CD4-positive, alpha-beta T cell treated with Interferon alpha-2 for 1 hour (primary cell): ENCODE measurements around the gene FAAP100.
A peak's percentile ranks its signal among the peaks of the same experiment; 100 is the strongest.

ENCODE experiments used
- DNase-seq, 2 donors: peaks; one replicate each; pipeline ENCODE4 v3.0.0-alpha.2; 2020 to 2022

FAAP100 gene

GRCh38 chr17:81551458-81552243 is 502 bp downstream of the FAAP100 start:
- DNase-seq: peak in 1 of 2 donors; percentile 12

- DNase-seq: no peak
Measured at GRCh38 chr17:81550830-81551457, 1.2 kb downstream of the FAAP100 start.

- DNase-seq: no peak
Measured at GRCh38 chr17:81550285-81550684, 1.9 kb downstream of the FAAP100 start.

GRCh38 chr17:81549826-81550225 is 2.3 kb downstream of the FAAP100 start:
- DNase-seq: no peak

- DNase-seq: no peak
Measured at GRCh38 chr17:81549031-81549557, 3.1 kb downstream of the FAAP100 start.

- DNase-seq: no peak
Measured at GRCh38 chr17:81547614-81547982, 4.6 kb downstream of the FAAP100 start.

- DNase-seq: no peak
Measured at GRCh38 chr17:81546906-81547613, 5.1 kb downstream of the FAAP100 start.

GRCh38 chr17:81545160-81545949 is 6.8 kb downstream of the FAAP100 start:
- no peak for DNase-seq

GRCh38 chr17:81544281-81544974 is 7.7 kb downstream of the FAAP100 start:
- DNase-seq: no peak

- no peak for DNase-seq
Measured at GRCh38 chr17:81543756-81544155, 8.4 kb downstream of the FAAP100 start.

- no peak for DNase-seq
Measured at GRCh38 chr17:81543339-81543675, 8.8 kb downstream of the FAAP100 start.

- no peak for DNase-seq
Measured at GRCh38 chr17:81542431-81543338, 9.5 kb downstream of the FAAP100 start.

GRCh38 chr17:81541123-81541522 is 11.0 kb downstream of the FAAP100 start:
- no peak for DNase-seq

- no peak for DNase-seq
Measured at GRCh38 chr17:81540676-81541027, 11.5 kb downstream of the FAAP100 start.

GRCh38 chr17:81539961-81540675 is 12.0 kb downstream of the FAAP100 start:
- DNase-seq: no peak

GRCh38 chr17:81539571-81539900 is 12.6 kb downstream of the FAAP100 start:
- DNase-seq: no peak

- no peak for DNase-seq
Measured at GRCh38 chr17:81538651-81539570, 13.2 kb downstream of the FAAP100 start.

- DNase-seq: no peak
Measured at GRCh38 chr17:81537856-81538555, 14.1 kb downstream of the FAAP100 start.

- DNase-seq: peak; percentile 44 to 56
Measured at GRCh38 chr17:81537343-81537855, 14.8 kb downstream of the FAAP100 start.
